ENCODE measurements around the gene MALT1. TPM values are rescaled to one million over a fixed set of nuclear protein-coding genes. Genes with fewer than 3 reads are reported as not detected.
"Not testable (repeated sequence)": the region's sequence is repeated elsewhere in the genome, so short reads cannot be mapped to it uniquely, and the experiment has no call there.

MALT1 gene
- total RNA-seq, 4 donors from 2014 or later, result 40.1 to 48.9 (median 44.4) TPM

DNA sequence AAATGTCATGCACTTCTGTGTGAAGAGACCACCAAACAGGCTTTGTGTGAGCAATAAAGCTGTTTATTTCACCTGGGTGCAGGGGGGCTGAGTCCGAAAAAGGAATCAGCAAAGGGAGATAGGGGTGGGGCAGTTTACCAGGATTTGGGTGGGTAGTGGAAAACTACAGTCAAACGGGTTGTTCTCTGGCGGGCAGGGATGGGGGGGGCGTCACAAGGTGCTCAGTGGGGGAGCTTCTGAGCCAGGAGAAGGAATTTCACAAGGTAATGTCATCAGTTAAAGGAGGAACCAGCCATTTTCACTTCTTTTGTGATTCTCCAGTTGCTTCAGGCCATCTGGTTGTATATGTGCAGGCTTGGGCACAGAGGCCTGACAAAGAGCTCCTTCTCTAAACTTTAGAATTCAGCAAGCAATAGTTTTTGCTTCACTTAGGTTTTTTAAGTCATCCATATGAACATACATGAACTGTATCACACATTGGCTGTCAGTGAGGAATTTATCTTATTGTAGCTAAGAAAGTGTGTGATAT is 24.9 kb upstream of the MALT1 start:
- DNase-seq (ENCODE audit: low spot score in 2 of 2), result no peak
- 82 to 89% methylated on average over 4 of the region's 4 CpGs for WGBS, 2 donors
- intact Hi-C loops (cut with DNase I; ENCODE audit: low total_unique reads), result no loop called here
- no peak for TF ChIP-seq POLR2A (IDR thresholded peaks at IDR 0.05)
- TF ChIP-seq, protein P1, sequence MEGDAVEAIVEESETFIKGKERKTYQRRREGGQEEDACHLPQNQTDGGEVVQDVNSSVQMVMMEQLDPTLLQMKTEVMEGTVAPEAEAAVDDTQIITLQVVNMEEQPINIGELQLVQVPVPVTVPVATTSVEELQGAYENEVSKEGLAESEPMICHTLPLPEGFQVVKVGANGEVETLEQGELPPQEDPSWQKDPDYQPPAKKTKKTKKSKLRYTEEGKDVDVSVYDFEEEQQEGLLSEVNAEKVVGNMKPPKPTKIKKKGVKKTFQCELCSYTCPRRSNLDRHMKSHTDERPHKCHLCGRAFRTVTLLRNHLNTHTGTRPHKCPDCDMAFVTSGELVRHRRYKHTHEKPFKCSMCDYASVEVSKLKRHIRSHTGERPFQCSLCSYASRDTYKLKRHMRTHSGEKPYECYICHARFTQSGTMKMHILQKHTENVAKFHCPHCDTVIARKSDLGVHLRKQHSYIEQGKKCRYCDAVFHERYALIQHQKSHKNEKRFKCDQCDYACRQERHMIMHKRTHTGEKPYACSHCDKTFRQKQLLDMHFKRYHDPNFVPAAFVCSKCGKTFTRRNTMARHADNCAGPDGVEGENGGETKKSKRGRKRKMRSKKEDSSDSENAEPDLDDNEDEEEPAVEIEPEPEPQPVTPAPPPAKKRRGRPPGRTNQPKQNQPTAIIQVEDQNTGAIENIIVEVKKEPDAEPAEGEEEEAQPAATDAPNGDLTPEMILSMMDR (IDR thresholded peaks at IDR 0.05), result no peak
- H3K4me3 ChIP-seq (ENCODE audit: low read depth, poor library complexity, severe bottlenecking), result no peak overlapping the region

DNA sequence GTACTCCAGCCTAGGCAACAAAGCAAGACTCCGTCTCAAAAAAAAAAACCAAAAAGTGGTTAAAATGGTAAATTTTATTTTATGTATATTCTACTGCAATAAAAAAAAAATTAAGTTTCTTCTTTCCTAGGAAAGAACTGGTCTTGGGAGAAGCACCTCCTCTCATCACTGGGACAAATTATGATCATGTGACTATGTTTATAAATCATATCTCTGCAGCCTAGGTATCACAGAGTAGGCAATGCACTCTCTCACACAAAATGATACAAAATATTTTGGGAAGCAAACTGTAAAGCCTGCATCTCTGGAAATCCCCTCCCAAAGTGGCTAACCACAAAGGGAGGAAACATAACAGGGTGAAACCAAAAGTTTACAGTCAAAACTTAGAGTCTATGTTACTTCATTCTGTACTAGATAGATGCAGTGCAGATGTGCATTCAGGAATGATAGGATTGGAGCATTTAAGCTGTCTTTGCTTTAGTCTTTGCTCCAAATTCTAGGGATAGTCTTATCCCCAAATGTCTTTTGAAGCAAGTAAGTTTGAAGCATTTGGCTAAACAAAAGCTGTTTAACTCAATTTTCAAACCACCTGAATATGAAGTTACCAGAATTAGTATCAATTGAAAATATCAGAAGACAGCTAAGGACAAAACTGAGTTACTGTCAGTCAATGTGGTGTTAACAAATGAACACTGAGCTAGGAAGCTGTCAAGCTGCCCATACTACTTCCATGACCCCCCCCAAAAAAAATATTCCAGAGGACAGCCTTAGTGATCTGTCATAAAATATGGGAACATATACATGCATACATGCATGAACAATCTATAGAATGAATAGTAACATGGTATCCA is 21.1 kb upstream of the MALT1 start:
- intact Hi-C loops (cut with DNase I; ENCODE audit: low total_unique reads), result no loop called here
- TF ChIP-seq POLR2A (IDR thresholded peaks at IDR 0.05), result no peak
- TF ChIP-seq, protein P1 (IDR thresholded peaks at IDR 0.05), result no peak
- no peak overlapping the region for H3K4me3 ChIP-seq (ENCODE audit: low read depth, poor library complexity, severe bottlenecking)
- DNase-seq (ENCODE audit: low spot score in 2 of 2), result no peak
- 91 to 100% methylated on average over 1 of the region's 1 CpG for WGBS, 2 donors

DNA sequence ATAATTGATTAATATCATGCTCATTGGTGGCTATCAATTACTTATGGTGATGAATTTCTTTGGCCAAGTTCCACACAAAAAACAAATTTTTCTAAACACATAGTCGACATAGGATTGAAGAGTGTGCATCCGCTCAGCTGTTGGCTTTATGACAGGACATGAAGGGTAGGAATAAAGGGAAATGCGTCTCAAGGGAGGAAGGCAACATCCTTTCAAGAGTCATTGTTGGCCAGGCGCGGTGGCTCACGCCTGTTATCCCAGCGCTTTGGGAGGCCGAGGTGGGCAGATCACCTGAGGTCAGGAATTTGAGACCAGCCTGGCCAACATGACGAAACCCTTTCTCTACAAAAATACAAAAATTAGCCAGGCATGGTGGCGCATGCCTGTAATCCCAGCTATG is 20.4 kb upstream of the MALT1 start:
- H3K4me3 ChIP-seq (ENCODE audit: low read depth, poor library complexity, severe bottlenecking); intact Hi-C loops (cut with DNase I; ENCODE audit: low total_unique reads); DNase-seq (ENCODE audit: low spot score in 2 of 2): not testable (repeated sequence)
- WGBS, 2 donors, result 78 to 86% methylated on average over 10 of the region's 10 CpGs

DNA sequence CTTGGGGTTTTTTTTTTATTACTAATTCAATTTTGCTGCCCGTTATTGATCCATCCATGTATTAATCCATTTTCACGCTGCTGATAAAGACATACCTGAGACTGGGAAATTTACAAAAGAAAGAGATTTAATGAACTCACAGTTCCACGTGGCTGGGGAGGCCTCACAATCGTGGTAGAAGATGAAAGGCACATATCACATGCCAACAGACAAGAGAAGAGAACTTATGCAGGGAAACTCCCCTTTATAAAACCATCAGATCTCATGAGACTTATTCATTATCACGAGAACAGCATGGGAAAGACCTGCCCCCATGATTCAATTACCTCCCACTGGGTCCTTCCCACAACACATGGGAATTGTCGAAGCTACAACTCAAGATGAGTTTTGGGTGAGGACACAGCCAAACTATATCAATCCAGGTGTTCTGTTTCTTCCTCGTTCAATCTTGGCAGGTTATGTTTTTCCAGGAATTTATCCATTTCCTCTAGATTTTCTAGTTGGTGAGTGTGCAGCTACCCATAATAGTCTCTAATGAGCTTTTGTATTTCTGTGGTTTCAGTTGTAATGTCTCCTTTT is 18.0 kb upstream of the MALT1 start:
- DNase-seq (ENCODE audit: low spot score in 2 of 2); intact Hi-C loops (cut with DNase I; ENCODE audit: low total_unique reads); H3K4me3 ChIP-seq (ENCODE audit: low read depth, poor library complexity, severe bottlenecking): not testable (repeated sequence)
- 69 to 80% methylated on average over 7 of the region's 7 CpGs for WGBS, 2 donors

DNA sequence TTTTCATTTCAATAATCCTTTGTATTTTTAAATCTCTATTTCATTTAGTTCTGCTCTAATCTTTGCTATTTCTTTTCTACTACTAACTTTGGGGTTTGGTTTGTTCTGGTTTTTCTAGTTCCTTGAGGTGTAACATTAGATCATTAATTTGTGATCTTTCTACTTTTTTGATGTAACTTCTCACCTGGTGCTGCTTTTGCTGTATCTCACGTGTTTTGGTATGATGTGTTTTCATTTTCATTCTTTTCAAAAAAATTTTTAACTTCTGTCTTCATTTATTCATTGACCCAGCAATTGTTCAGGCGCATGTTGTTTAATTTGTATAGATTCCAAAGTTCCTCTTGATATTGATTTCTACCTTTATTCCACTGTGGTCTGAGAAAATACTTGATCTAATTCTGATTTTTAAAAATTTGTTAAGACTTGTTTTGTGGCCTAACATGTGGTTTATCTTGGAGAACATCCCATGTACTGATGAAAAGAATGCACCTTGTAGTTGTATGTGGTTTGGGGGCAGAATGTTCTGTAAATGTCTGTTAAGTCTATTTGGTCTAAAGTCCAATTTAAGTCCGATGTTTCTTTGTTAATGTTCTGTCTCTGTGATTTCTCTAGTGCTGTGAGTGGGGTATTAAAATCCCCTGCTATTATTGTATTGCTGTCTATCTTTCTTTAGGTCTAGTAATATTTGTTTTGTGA is 17.3 kb upstream of the MALT1 start:
- WGBS, 2 donors, result 43 to 72% methylated on average over 3 of the region's 3 CpGs
- intact Hi-C loops (cut with DNase I; ENCODE audit: low total_unique reads), result no loop called here
- TF ChIP-seq, protein P1 (IDR thresholded peaks at IDR 0.05), result no peak
- no peak for TF ChIP-seq POLR2A (IDR thresholded peaks at IDR 0.05)
- no peak for DNase-seq (ENCODE audit: low spot score in 2 of 2)
- no peak overlapping the region for H3K4me3 ChIP-seq (ENCODE audit: low read depth, poor library complexity, severe bottlenecking)

DNA sequence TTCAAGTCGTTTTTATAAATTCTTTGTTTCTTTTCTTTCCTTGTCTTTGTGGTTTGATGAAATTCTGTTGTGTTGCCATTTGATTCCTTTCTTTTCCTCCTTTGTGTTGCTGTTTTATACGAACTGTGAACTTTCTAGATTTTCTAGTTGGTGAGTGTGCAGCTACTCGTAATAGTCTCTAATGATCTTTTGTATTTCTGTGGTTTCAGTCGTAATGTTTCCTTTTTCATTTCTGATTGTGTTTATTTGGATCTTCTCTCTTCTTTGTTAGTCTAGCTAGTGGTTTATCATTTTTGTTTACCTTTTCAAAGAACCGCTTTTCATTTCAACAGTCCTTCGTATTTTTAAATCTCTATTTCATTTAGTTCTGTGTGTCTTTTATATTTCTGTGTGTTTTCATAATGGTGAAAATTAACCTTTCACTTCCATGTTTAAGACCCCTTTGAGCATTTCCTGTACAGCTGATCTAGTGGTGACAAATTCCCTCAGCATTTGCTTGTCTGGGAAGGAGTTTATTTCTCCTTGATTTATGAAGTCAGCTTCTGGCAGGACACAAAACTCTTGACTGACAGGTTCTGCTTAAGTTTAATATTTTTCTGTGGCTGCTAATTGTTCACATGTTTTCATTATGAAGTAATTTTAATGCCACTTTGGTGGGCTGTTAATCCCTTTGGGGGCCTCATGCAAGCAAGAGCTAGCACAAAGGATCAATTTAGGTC is 16.2 kb upstream of the MALT1 start:
- WGBS, 2 donors, result 89 to 90% methylated on average over 6 of the region's 6 CpGs
- intact Hi-C loops (cut with DNase I; ENCODE audit: low total_unique reads), result no loop called here
- no peak overlapping the region for H3K4me3 ChIP-seq (ENCODE audit: low read depth, poor library complexity, severe bottlenecking)
- TF ChIP-seq POLR2A (IDR thresholded peaks at IDR 0.05), result no peak
- TF ChIP-seq, protein P1 (IDR thresholded peaks at IDR 0.05), result no peak
- no peak for DNase-seq (ENCODE audit: low spot score in 2 of 2)

All from lower leg skin (tissue), 4 donors.